ENCODE data around the gene TADA2A. TPM values are rescaled to one million over a fixed set of nuclear protein-coding genes. Genes with fewer than 3 reads are reported as not detected.
"Not testable (repeated sequence)": the region's sequence is repeated elsewhere in the genome, so short reads cannot be mapped to it uniquely, and the experiment has no call there.

Gene TADA2A
- total RNA-seq, 1 donor from 2014 or later = 11.3 TPM

DNA sequence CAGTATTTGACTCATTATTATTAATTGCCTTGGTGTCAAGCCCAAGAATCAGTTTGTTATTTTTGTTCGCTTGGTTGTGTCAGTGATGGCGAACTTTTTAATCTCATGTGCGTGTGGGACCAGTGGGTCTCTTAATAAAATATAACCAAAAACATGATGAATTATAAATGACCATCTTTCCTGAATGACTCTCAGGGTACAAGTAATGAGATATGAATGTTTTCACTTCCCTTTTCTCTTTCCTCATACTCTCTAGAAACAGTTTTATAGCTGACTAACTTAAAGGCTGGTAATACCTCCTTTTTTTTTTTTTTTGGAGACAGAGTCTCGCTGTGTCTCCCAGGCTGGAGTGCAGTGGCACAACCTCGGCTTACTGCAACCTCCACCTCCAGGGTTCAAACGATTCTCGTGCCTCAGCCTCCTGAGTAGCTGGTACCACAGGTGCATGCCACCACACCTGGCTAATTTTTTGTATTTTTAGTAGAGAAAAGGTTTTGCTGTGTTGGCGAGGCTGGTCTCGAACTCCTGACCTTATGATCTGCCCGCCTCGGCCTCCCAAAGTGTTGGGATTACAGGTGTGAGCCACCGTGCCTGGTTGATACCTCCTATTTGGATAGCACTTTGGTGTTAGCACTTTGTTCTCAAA lies 34.8 kb downstream of the TADA2A start:
- ATAC-seq; intact Hi-C loops (cut with DNase I); DNase-seq (ENCODE audit: missing footprints): not testable (repeated sequence)

DNA sequence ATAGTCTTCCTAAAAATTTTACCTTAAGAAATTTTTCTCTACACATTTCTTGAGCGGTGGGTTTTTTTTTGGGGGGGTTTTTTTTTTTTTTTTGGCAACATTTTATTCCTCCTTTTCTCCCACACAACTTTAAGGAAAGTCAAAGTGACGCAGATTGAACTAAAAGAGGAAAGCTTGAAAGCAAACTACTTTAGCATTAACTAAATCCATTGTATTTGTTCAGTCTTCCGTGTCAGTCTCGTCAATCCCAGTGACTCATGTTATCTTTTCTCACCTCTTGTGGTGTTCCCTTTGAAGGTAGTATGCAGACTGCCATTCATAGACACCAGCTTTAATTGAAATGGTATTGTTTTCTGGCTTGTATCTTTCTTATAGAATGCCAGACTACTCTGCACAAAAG lies 39.3 kb downstream of the TADA2A start:
- DNase-seq (ENCODE audit: missing footprints) (no peak), ATAC-seq (no peak)
- intact Hi-C loops (cut with DNase I) = no loop called here

DNA sequence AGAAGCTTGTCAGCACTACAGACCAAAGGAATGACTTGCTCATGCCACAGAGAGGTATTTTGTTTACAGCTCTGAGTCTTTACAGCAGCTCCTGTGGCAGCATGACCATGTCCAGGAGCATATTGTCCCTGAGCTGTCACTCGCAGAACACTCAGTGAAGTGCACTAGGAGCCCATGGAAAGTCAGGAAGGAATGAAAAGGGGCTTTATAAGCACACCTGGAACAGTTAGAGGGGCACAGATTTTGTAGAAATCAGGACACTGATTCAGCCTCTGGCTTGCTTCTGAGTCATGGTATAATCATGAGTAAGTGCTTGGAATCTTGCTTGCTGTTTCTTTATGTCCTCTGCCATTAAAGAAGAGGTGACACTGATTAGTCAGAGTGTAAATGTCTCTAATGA lies 41.0 kb downstream of the TADA2A start:
- ATAC-seq (no peak), DNase-seq (ENCODE audit: missing footprints) (no peak)
- intact Hi-C loops (cut with DNase I) = no loop called here

DNA sequence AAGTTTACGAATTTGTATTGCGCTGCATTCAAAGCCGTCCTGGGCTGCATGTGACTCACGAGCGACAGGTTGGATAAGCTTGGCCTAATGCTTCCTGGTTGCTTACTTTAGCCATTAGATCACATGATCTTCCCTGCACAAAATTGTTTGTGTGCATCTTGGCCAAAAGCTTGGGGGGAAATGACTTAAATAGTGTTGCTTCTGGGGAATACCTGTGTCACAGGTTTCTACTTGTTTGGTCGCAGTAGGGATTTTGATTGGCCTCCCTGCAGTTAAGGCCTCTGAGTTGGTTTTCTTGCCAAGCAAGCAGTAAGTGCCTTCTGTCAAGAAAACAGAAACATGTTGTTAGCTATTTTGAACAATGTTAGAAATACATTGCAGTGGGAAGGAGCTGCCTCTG lies 43.4 kb downstream of the TADA2A start:
- intact Hi-C loops (cut with DNase I) = no loop called here
- DNase-seq (ENCODE audit: missing footprints) (no peak), ATAC-seq (no peak)

DNA sequence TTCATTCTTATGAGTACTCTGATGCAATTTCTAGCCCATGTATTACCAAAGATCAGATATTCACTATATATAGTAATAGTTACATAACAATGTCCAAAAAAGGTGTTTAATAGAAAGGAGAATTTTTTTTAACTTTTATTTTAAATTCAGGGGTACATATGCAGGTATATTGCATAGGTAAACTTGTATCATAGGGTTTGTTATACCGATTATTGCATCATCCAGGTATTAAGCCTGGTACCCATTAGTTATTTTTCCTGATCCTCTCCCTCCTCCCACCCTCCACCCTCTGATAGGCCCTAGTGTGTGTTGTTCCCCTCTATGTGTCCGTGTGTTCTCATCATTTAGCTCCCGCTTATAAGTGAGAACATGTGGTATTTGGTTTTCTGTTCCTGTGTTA lies 51.1 kb downstream of the TADA2A start:
- intact Hi-C loops (cut with DNase I); ATAC-seq; DNase-seq (ENCODE audit: missing footprints): not testable (repeated sequence)

DNA sequence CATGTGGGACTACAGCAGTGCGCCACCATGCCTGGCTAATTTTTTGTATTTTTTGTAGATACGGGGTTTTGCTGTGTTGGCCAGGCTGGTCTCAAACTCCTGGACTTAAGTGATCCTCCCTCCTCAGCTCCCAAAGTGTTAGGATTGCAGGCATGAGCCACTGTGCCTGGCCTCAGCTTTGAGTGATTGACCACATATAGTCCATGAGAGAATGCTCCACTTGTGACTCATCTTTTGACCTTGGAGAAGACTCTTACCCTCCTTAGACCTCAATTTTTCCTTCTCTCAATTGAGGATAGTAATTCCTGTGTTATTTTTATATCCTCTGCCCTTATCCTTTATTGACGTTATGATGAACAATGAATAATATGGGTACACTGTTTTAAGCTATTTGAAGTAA lies 52.1 kb downstream of the TADA2A start:
- DNase-seq (ENCODE audit: missing footprints) (no peak), ATAC-seq (no peak)
- intact Hi-C loops (cut with DNase I) = no loop called here

DNA sequence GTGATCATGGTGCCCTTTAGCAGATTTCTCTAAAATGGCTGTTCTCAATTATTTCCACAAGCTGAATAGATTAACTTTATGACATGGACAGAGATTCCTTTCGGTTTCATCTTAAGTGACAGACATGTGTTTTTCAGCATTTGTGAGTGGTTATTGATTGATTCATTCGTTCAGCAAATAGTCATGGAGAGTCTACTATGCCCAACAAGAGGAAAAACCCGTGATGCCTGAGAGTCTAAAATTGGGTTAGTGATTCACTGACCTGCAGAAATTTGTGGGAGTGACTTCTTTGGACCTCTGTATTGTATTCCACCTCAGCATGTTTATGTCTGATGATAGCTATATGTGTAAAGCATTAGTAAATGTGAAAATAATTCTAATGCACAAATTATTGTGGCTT lies 55.0 kb downstream of the TADA2A start:
- ATAC-seq (no peak), DNase-seq (ENCODE audit: missing footprints) (no peak)
- intact Hi-C loops (cut with DNase I) = no loop called here

DNA sequence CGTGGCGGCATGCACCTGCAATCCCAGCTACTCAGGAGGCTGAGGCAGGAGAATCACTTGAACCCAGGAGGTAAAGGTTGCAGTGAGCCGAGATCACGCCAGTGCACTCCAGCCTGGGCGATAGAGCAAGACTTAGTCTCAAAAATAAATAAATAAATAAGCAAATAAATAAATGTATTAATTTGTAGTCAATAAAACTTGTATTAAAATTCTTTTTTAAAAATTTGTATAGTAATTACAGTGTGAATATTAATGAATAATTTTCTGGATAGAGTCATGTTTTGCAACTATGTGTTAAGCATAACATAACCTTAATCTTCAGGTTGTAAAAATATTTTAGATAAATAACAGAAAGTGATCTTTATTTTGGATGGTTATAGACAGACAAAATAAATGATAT lies 55.8 kb downstream of the TADA2A start:
- no peak for ATAC-seq
- intact Hi-C loops (cut with DNase I) = no loop called here
- DNase-seq (ENCODE audit: missing footprints) = no peak

DNA sequence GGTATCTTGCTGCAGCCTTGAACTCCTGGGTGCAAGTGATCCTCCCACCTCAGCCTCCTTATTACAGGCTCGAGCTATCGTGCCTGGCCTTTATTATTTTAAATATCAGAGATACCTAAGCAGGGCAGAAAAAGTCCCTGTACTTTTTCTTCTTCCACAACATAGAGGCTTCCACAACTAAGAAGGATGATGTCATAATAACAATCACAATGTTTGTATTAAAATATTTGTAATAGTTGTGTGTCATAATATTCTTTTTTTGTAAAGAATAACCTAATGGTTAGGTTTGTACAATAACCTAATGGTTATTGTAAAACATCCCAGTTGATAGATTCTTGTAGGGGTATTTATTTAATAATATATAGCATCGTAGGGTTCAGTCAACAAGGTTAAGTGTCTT lies 56.4 kb downstream of the TADA2A start:
- DNase-seq (ENCODE audit: missing footprints) (no peak), ATAC-seq (no peak)
- intact Hi-C loops (cut with DNase I) = no loop called here

DNA sequence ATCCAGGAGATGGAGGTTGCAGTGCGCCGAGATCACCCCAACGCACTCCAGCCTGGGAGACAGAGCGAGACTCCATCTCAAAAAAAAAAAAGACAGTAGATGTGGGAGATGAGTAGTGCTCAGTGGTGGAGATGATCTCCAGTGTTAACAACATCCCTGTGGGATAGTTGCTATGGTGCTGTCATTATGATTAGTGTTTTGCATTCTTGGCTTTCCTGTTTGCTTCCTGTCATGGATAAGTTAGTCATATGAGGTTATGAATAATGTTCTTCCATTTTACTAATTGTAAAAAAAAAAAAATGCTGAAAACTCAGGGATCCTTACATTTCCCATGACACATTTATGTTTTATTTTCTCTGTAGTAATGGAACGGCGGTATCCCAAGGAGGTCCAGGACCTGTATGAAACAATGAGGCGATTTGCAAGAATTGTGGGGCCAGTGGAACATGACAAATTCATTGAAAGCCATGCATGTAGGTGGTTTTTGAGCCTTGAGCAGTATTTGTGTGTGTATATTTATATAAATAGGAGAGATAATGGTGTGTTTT lies 58.5 kb downstream of the TADA2A start:
- ATAC-seq (no peak), DNase-seq (ENCODE audit: missing footprints) (no peak)
- intact Hi-C loops (cut with DNase I) = no loop called here

DNA sequence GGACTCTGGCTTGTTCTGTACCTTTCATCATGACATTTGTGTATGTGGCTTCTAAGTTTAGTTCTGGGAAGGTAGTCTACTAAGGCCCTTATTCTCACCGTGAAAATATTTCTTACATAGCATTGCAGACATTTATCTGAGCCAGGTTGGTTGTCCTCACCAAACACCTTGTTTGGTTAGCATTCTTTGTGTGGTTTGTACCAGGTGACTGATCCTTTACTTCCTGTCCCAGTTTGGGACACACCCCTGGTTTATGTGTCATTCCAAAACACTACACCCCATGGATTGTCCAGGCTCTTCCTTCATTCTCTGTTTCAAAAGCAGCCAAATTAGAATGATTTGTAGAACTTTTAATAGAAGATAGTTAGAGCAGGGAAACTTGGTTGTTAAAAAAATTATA lies 59.8 kb downstream of the TADA2A start:
- DNase-seq (ENCODE audit: missing footprints) (no peak), ATAC-seq (no peak)
- intact Hi-C loops (cut with DNase I) = no loop called here

DNA sequence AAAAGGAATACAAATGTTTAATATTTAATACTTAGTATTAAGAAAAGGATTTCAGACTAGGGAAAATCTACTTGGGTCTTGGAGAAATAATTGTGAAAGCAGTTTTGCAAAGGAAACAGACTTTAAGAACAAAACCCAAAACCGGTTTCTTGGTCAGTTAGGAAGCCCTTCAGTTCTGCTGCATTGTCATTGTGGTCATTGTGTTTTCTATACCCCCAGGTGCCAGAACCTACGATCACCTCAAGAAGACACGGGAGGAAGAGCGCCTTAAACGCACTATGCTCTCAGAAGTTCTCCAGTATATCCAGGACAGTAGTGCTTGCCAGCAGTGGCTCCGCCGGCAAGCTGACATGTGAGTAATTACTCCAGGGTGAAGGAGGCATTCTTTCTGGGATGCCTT lies 63.5 kb downstream of the TADA2A start:
- no peak for DNase-seq (ENCODE audit: missing footprints)
- intact Hi-C loops (cut with DNase I) = no loop called here
- no peak for ATAC-seq

DNA sequence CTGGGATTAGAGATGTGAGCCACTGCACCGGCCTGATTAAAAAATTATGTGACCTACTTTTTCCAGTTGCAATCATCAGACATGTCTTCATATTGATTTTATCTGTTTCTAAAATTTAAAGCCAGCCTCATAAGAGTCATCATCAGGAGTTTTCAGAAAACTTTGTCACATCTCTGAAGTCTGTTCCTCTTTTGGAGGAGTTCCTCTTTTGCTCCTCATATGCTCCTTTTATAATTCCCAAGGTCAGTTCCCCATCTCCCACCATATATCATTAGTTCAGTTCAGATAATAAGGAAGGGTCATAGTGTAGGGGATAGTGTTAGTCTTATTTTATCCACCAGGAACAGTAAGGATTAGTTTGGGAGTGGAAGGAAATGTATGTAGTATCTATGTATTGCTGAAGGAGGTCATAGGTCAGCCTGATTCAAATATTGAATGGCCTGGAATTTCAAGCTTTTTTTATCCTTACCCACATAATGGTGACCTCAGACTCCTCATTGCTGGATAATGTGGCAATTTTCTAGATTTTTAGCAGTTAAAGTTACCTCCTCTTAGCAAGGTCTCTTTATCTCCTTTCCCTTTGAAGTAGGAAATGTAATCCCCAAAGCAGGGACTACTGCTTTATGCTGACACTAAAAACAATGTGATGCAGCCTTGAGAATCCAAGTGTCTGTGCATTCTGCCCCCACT lies 69.2 kb downstream of the TADA2A start:
- no peak for ATAC-seq
- intact Hi-C loops (cut with DNase I) = no loop called here
- DNase-seq (ENCODE audit: missing footprints) = no peak

DNA sequence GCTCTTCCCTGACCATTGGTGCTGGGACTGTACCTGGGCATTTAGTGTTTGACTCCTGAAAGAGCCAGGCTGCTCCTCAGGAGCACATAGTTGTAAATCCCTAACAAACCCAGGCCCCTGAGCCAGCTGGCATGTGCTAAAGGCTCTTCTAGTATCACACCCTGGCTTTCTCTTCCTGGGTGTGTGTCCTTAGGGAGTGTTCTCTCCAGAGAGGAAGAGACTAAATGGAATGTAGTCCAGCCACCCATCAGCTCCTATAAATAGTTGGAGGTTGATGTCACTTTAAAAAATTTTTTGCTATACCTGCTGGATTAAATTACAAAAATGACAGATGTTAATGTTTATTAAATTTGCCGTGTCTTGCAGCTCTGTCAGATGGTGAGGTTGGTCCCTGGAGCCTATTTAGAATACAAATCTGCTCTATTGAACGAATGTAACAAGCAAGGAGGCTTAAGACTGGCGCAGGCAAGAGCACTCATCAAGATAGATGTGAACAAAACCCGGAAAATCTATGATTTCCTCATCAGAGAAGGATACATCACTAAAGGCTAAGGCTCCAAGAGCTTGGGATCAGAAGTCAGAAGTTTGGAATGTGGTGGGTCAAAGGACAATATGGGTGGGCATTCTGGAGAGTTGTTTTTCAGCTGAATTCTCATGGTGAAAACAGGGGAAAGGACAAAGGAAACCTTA lies 69.9 kb downstream of the TADA2A start:
- ATAC-seq = peak; percentile 82
- intact Hi-C loops (cut with DNase I) = no loop called here
- DNase-seq (ENCODE audit: missing footprints) = no peak

DNA sequence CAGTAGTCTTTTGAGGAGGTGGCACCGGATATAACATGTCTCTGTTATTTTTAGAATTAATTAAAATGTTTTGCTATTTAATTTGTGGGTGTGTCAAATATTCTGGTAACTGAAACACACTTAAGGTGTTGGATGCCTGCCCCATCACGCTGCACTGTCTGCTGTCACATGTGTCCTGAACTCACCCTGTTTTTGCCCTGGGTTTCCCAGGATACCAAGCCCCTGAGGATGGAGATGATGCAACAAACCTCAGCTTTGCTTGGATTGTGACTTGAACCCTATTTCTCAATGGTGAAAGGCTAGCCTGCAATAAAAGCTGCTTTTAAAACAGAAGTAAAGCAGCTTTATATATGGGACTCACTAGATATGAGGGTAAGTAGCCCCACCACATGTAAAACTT lies 71.5 kb downstream of the TADA2A start:
- DNase-seq (ENCODE audit: missing footprints) = no peak
- peak; percentile 84 for ATAC-seq
- intact Hi-C loops (cut with DNase I) = no loop called here

DNA sequence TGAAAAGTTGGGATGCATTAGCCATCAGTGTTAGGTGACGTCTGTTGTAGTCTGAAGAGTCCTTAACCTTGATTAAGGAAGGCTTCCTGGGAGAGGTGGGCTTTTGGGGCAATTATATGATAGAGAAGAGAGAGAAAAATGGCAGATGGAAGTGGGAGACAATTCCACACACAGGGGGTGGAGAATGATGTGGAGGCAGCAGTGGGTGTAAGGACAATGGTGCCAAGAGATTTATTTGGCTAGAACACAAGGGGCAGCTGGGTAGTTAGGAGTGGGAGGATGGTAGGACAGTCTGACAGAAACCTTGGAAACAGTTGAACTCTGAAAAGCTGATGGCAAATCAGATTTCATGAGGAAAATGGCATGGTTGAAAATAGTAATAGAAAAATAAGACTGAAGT lies 72.3 kb downstream of the TADA2A start:
- intact Hi-C loops (cut with DNase I) = no loop called here
- DNase-seq (ENCODE audit: missing footprints) = no peak
- ATAC-seq = no peak

DNA sequence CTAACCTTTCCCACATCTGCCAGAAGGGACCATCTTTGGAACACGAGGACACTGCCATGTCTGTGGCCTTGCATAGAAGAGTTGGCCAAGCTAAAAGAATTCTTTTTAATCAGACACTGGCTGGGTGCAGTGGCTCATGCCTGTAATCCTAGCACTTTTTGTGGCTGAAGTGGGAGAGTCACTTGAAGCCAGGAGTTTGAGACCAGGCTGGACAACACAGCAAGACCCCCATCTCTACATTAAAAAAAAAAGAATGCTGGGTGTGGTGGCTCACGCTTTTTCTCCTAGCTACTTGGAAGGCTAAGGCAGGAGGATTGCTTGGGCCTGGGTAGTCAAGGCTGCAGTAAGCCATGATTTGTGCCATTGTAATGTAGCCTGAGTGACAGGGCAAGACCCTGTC lies 73.7 kb downstream of the TADA2A start:
- DNase-seq (ENCODE audit: missing footprints) = no peak
- intact Hi-C loops (cut with DNase I) = no loop called here
- ATAC-seq = no peak

DNA sequence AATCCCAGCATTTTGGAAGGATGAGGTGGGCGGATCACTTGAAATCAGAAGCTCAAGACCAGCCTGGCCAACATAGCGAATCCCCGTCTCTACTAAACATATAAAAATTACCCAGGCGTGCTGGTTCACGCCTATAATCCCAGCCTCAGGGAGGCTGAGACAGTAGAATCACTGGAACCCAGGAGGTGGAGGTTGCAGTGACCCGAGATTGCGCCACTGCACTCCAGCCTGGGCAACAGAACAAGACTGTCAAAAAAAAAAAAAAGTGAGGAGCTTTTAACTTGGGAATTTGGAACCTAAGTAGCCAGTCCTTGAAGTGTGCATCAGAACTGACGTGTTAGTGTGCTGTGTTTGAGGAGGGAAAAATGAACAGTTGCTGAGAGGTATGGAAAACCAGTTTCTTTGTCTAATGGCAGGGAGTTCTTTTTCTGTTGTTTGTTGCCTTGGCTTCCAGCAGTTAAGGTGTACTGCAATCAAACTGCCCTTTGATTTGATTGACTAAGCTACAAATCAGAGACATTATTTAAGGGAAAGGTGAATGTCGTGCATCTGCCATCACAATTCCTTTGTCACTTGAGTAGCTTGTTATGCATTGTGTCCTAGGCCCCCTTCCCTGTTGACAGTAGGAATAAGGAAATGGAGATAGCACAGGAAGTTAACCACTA lies 74.4 kb downstream of the TADA2A start:
- intact Hi-C loops (cut with DNase I) = no loop called here
- DNase-seq (ENCODE audit: missing footprints) (no peak), ATAC-seq (no peak)

DNA sequence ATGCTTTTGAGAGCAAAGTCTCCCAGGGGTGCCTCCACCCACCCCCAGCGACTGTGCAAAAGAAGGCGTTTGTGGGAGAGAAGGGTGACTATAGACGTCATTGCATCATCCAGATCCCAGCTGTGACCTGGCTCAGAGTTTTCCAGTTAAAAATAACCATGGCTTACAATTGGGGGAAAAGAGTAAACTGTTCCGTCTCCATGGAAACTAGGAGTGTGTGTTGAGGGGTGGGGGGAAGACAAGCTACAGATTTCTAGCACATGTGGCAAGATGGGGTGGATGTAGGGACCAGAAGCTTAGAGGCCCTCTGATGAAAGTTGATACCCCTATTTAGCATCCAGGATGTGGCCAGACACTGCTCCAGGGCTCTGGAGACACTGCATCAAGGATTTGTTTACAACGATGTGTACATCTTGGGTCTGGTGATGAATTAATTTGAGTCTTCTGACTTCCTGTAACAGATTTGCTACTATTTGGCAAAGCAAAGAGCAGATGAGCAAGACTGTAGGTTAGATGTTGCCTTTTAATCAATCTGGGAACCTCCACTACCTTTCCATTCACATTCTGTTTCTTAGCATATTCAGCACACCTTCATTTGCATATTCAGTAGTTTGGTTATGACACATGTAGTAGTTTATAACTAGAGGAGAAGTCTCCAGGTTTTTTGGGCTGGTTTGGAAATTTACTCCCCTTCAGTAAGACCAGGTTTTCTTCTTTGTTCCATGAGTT lies 76.8 kb downstream of the TADA2A start:
- intact Hi-C loops (cut with DNase I) = no loop called here
- DNase-seq (ENCODE audit: missing footprints) (no peak), ATAC-seq (peak; percentile 58)
